ENCODE results near the gene TP53BP1. TPM values are rescaled to one million over a fixed set of nuclear protein-coding genes. Genes with fewer than 3 reads are reported as not detected.

Gene TP53BP1
- total RNA-seq, 2 donors from 2014 or later = 23.2 to 31.5 TPM

GRCh38 chr15:43498990-43499389 is 6.0 kb upstream of the TP53BP1 start:
- no peaks in the 10 kb centered on the region for H3K9me3 ChIP-seq
- H3K36me3 ChIP-seq = no peaks in the 10 kb centered on the region
- no peaks in the 10 kb centered on the region for H3K4me1 ChIP-seq (ENCODE audit: control insufficient read depth in 1 of 2, low read depth in 2 of 2)
- no peak for ATAC-seq (ENCODE audit: insufficient number of reproducible peaks, low FRiP score, low read depth)
- no peak overlapping the region for H3K27ac ChIP-seq
- H3K27me3 ChIP-seq (replicated peaks; ENCODE audit: insufficient read depth) = no peaks in the 10 kb centered on the region
- no peak for DNase-seq (ENCODE audit: low spot score)
- TF ChIP-seq, protein P1, sequence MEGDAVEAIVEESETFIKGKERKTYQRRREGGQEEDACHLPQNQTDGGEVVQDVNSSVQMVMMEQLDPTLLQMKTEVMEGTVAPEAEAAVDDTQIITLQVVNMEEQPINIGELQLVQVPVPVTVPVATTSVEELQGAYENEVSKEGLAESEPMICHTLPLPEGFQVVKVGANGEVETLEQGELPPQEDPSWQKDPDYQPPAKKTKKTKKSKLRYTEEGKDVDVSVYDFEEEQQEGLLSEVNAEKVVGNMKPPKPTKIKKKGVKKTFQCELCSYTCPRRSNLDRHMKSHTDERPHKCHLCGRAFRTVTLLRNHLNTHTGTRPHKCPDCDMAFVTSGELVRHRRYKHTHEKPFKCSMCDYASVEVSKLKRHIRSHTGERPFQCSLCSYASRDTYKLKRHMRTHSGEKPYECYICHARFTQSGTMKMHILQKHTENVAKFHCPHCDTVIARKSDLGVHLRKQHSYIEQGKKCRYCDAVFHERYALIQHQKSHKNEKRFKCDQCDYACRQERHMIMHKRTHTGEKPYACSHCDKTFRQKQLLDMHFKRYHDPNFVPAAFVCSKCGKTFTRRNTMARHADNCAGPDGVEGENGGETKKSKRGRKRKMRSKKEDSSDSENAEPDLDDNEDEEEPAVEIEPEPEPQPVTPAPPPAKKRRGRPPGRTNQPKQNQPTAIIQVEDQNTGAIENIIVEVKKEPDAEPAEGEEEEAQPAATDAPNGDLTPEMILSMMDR (IDR thresholded peaks at IDR 0.05) = no peak
- H3K4me3 ChIP-seq = no peak overlapping the region

DNA sequence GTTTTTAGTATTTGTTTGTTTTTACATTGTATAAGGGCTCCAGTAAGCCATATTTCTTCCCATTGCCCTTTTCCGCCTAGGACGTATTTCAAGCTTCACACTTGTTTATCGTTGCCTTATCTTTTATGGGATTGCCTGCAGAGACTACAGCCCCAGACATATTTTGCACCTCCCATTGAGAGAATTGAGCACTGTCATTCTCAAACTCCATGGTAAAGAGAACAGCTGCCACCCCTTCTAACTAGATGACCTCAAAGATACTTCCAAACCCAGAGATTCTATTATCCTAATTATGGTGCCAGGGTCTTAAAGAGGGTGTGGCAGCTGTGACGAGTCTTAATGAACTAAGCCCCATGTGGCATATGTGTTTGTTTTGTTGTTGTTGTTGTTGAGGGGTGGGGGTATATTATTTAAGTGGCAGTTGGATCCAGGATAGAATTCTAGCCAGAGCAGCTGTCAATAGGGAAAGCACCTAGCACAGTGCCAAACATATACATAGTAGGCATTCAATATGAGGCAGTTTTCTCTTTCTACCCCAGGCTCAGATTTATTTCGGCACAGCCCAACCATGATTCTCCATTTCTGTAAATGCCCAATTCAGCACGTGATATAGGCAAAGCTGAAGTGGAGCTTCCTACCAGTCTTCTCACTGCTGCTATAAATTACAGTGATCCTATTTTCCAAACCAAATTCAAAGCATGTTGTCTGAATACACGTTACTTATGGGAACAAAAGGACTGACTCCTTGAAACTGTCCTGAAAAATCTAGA is 932 bp upstream of the TP53BP1 start:
- Histone ChIP-seq H3K27ac (no peak overlapping the region), H3K9me3 (no peaks in the 10 kb centered on the region), H3K4me1 (ENCODE audit: control insufficient read depth in 1 of 2, low read depth in 2 of 2) (peaks cover 14 to 25% of the 10 kb centered on the region in 2 donors), H3K36me3 (no peaks in the 10 kb centered on the region), H3K27me3 (replicated peaks; ENCODE audit: insufficient read depth) (no peaks in the 10 kb centered on the region), H3K4me3 (peak overlapping the region; percentile 97)
- DNase-seq (ENCODE audit: low spot score) (no peak), ATAC-seq (ENCODE audit: insufficient number of reproducible peaks, low FRiP score, low read depth) (no peak)
- TF ChIP-seq, protein P1 (IDR thresholded peaks at IDR 0.05) = no peak

- TF ChIP-seq, protein P1 (IDR thresholded peaks at IDR 0.05) = no peak
- Histone ChIP-seq H3K27ac (peak overlapping the region; percentile 65 to 73), H3K27me3 (replicated peaks; ENCODE audit: insufficient read depth) (no peaks in the 10 kb centered on the region), H3K36me3 (no peaks in the 10 kb centered on the region), H3K4me3 (peak overlapping the region; percentile 97), H3K9me3 (no peaks in the 10 kb centered on the region), H3K4me1 (ENCODE audit: control insufficient read depth in 1 of 2, low read depth in 2 of 2) (peaks cover 14 to 33% of the 10 kb centered on the region in 2 donors)
- ATAC-seq (ENCODE audit: insufficient number of reproducible peaks, low FRiP score, low read depth) = no peak
- no peak for DNase-seq (ENCODE audit: low spot score)
Observed at GRCh38 chr15:43492266-43492665, 690 bp downstream of the TP53BP1 start.

DNA sequence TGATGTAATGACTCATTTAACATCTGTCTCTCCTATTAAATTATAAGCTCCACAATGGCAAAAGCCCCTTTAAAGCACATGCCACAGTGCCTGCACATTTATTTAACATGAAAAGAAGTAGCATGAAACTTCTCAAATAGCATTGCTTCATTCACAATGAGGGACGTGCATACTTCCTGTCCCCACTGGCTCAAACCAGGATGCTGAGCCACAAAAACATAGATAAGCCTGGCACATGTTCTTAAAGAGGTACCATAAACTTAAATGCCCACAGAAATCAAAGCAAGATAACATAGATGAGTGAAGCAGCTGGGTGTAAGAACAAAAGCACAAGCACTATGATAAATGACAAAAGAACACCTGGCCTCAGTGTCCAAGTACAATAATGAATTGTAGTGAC is 3.8 kb downstream of the TP53BP1 start:
- ATAC-seq (ENCODE audit: insufficient number of reproducible peaks, low FRiP score, low read depth) (no peak), DNase-seq (ENCODE audit: low spot score) (no peak)
- no peaks in the 10 kb centered on the region for H3K9me3 ChIP-seq
- H3K4me1 ChIP-seq (ENCODE audit: control insufficient read depth in 1 of 2, low read depth in 2 of 2) = peaks cover 14 to 33% of the 10 kb centered on the region in 2 donors
- H3K4me3 ChIP-seq = no peak overlapping the region
- H3K36me3 ChIP-seq = no peaks in the 10 kb centered on the region
- TF ChIP-seq, protein P1 (IDR thresholded peaks at IDR 0.05) = no peak
- no peaks in the 10 kb centered on the region for H3K27me3 ChIP-seq (replicated peaks; ENCODE audit: insufficient read depth)
- no peak overlapping the region for H3K27ac ChIP-seq

DNA sequence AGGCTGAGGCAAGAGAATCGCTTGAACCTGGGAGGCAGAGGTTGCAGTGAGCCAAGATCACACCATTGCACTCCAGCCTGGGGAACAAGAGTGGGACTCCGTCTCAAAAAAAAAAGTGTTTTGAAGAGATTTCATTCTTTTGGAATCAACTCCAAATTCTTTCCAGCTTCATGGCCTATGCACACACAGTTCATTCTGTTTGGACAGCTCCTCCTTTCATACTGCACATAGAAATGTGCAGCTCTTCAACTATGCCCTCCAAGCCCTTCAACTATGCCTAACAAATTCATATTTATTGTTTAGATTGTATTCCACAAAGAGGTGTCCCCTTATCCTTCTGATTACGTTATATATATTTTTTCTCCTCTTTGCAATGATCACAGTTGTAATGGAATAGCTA is 4.2 kb downstream of the TP53BP1 start:
- no peaks in the 10 kb centered on the region for H3K27me3 ChIP-seq (replicated peaks; ENCODE audit: insufficient read depth)
- TF ChIP-seq, protein P1 (IDR thresholded peaks at IDR 0.05) = no peak
- no peak overlapping the region for H3K27ac ChIP-seq
- DNase-seq (ENCODE audit: low spot score) = no peak
- H3K4me1 ChIP-seq (ENCODE audit: control insufficient read depth in 1 of 2, low read depth in 2 of 2) = peaks cover 14 to 33% of the 10 kb centered on the region in 2 donors
- H3K4me3 ChIP-seq = no peak overlapping the region
- H3K36me3 ChIP-seq = no peaks in the 10 kb centered on the region
- no peak for ATAC-seq (ENCODE audit: insufficient number of reproducible peaks, low FRiP score, low read depth)
- no peaks in the 10 kb centered on the region for H3K9me3 ChIP-seq

Measured in thoracic aorta (tissue), 2 donors.